ENCODE results near the gene ZNF135. TPM values are rescaled to one million over a fixed set of nuclear protein-coding genes. Genes with fewer than 3 reads are reported as not detected.
A peak's percentile ranks its signal among the peaks of the same experiment; 100 is the strongest.

The ZNF135 gene
- total and polyA plus RNA-seq, 4 donors: 0.31 to 1.5 (median 0.42) TPM

GRCh38 chr19:58047672-58048071 is 11.4 kb upstream of the ZNF135 start:
- no peak for TF ChIP-seq RAD21 (IDR thresholded peaks at IDR 0.05)
- 89% methylated on average over 12 of the region's 12 CpGs for WGBS

GRCh38 chr19:58052256-58052655 is 6.8 kb upstream of the ZNF135 start:
- WGBS: 96% methylated on average over 16 of the region's 16 CpGs
- Histone ChIP-seq H3K4me3 (ENCODE audit: low read depth in 1 of 3, low read length in 3 of 3) (peak overlapping the region in 1 of 3 donors; percentile 26), H3K9ac (ENCODE audit: low read depth in 1 of 2, low read length in 2 of 2) (no peak overlapping the region), H3K4me1 (ENCODE audit: control insufficient read depth in 4 of 4, insufficient read depth in 4 of 4, low read length in 3 of 4) (no peaks in the 10 kb centered on the region), H3K36me3 (ENCODE audit: control insufficient read depth in 4 of 4, insufficient read depth in 3 of 4, low read depth in 1 of 4, low read length in 3 of 4) (no peaks in the 10 kb centered on the region), H3K27ac (ENCODE audit: low read depth in 1 of 2, low read length in 2 of 2) (no peak overlapping the region), H3K9me3 (ENCODE audit: control insufficient read depth in 4 of 4, low read length in 3 of 4) (peaks cover 23 to 55% (median 40%) of the 10 kb centered on the region in 4 donors), H3K27me3 (ENCODE audit: control insufficient read depth in 4 of 4, insufficient read depth in 4 of 4, low read length in 3 of 4) (no peaks in the 10 kb centered on the region)
- TF ChIP-seq CTCF (IDR thresholded peaks at IDR 0.05; ENCODE audit: low read depth, low read length, missing input control) (no peak), TAF1 (conservative IDR thresholded peaks at IDR 0.05) (no peak), JUND (IDR thresholded peaks at IDR 0.05) (no peak), YY1 (IDR thresholded peaks at IDR 0.05) (no peak), FOXA2 (IDR thresholded peaks at IDR 0.05) (no peak), NR2F2 (IDR thresholded peaks at IDR 0.05) (no peak), FOXA1 (IDR thresholded peaks at IDR 0.05) (no peak), ATF3 (IDR thresholded peaks at IDR 0.05) (no peak), ZBTB33 (IDR thresholded peaks at IDR 0.05) (no peak)
- no peak for DNase-seq (ENCODE audit: low spot score)

More at GRCh38 chr19:58047672-58048071, 11.4 kb upstream of the ZNF135 start:
- Histone ChIP-seq H3K27ac (ENCODE audit: low read depth in 1 of 2, low read length in 2 of 2) (no peak overlapping the region), H3K4me1 (ENCODE audit: control insufficient read depth in 4 of 4, insufficient read depth in 4 of 4, low read length in 3 of 4) (no peaks in the 10 kb centered on the region), H3K4me3 (ENCODE audit: low read depth in 1 of 3, low read length in 3 of 3) (peak overlapping the region in 1 of 3 donors; percentile 23), H3K36me3 (ENCODE audit: control insufficient read depth in 4 of 4, insufficient read depth in 3 of 4, low read depth in 1 of 4, low read length in 3 of 4) (no peaks in the 10 kb centered on the region), H3K9ac (ENCODE audit: low read depth in 1 of 2, low read length in 2 of 2) (no peak overlapping the region), H3K9me3 (ENCODE audit: control insufficient read depth in 4 of 4, low read length in 3 of 4) (peaks cover 42 to 69% (median 55%) of the 10 kb centered on the region in 4 donors), H3K27me3 (ENCODE audit: control insufficient read depth in 4 of 4, insufficient read depth in 4 of 4, low read length in 3 of 4) (no peaks in the 10 kb centered on the region)
- no peak for DNase-seq (ENCODE audit: low spot score)

- no peak overlapping the region for H3K9ac ChIP-seq (ENCODE audit: low read depth in 1 of 2, low read length in 2 of 2)
- 91% methylated on average over 30 of the region's 30 CpGs for WGBS
- no peak for DNase-seq (ENCODE audit: low spot score)
- no peaks in the 10 kb centered on the region for H3K4me1 ChIP-seq (ENCODE audit: control insufficient read depth in 4 of 4, insufficient read depth in 4 of 4, low read length in 3 of 4)
- no peaks in the 10 kb centered on the region for H3K27me3 ChIP-seq (ENCODE audit: control insufficient read depth in 4 of 4, insufficient read depth in 4 of 4, low read length in 3 of 4)
- H3K27ac ChIP-seq (ENCODE audit: low read depth in 1 of 2, low read length in 2 of 2): no peak overlapping the region
- peaks cover 25 to 60% (median 39%) of the 10 kb centered on the region in 4 donors for H3K9me3 ChIP-seq (ENCODE audit: control insufficient read depth in 4 of 4, low read length in 3 of 4)
- no peaks in the 10 kb centered on the region for H3K36me3 ChIP-seq (ENCODE audit: control insufficient read depth in 4 of 4, insufficient read depth in 3 of 4, low read depth in 1 of 4, low read length in 3 of 4)
- TF ChIP-seq TAF1 (conservative IDR thresholded peaks at IDR 0.05) (no peak), FOXA1 (IDR thresholded peaks at IDR 0.05) (no peak), JUND (IDR thresholded peaks at IDR 0.05) (no peak), ATF3 (IDR thresholded peaks at IDR 0.05) (no peak), SP1 (IDR thresholded peaks at IDR 0.05) (no peak), GABPA (IDR thresholded peaks at IDR 0.05 in 1 of 2, conservative IDR thresholded peaks at IDR 0.05 in 1 of 2) (no peak), NR2F2 (IDR thresholded peaks at IDR 0.05) (no peak), HNF4A (conservative IDR thresholded peaks at IDR 0.05) (no peak), EGR1 (IDR thresholded peaks at IDR 0.05; ENCODE audit: low read depth in 2 of 2) (no peak), CTCF (IDR thresholded peaks at IDR 0.05; ENCODE audit: low read depth, low read length, missing input control) (no peak), HNF4G (IDR thresholded peaks at IDR 0.05) (no peak), YY1 (IDR thresholded peaks at IDR 0.05) (no peak), REST (IDR thresholded peaks at IDR 0.05) (no peak), RAD21 (IDR thresholded peaks at IDR 0.05) (no peak)
- peak overlapping the region in 1 of 3 donors; percentile 42 for H3K4me3 ChIP-seq (ENCODE audit: low read depth in 1 of 3, low read length in 3 of 3)
Measured at GRCh38 chr19:58053480-58054156, 5.5 kb upstream of the ZNF135 start.

All from liver (tissue), 9 donors.